GM12878 (cell line): ENCODE data around the gene MFAP2. TPM values are rescaled to one million over a fixed set of nuclear protein-coding genes. Genes with fewer than 3 reads are reported as not detected.
"Not testable (repeated sequence)": the region's sequence is repeated elsewhere in the genome, so short reads cannot be mapped to it uniquely, and the experiment has no call there.

Experiments used
- ATAC-seq: fragments of 200-7000 bp; cut with Tn5 transposase; 3 replicates; pipeline ENCODE4 v1.9.1; 2020; ENCODE audit warnings: mild to moderate bottlenecking, moderate library complexity
- BruUV-seq: library from RNA; stranded (reverse); fragments of 400-500 nt; replicated peaks from 2 replicates; lab custom pipeline; 2021; lab: Mats Ljungman, UMichigan
- CTCF ChIA-PET: fragments of 300-600 bp; sonication (Branson Sonifier 250); formaldehyde crosslinking; extraction: SDS; loops from one replicate; lab custom pipeline; 2021; ENCODE audit warnings: inconsistent platforms; lab: Yijun Ruan, JAX
- POLR2A ChIA-PET: fragments of 350-600 bp; formaldehyde crosslinking; extraction: SDS; loops from one replicate; lab custom pipeline; 2021; ENCODE audit warnings: inconsistent platforms; lab: Charles Lee
- RAD21 ChIA-PET: fragments of 300-600 bp; sonication (Branson Sonifier 250); formaldehyde crosslinking; loops from one replicate; lab custom pipeline; 2023; ENCODE audit warnings: antibody characterized with exemption; ENCODE audit not compliant: unreplicated experiment; lab: Charles Lee
- SMC1A ChIA-PET: fragments of 300-600 bp; sonication (Branson Sonifier 250); formaldehyde crosslinking; loops from one replicate; lab custom pipeline; 2023; ENCODE audit not compliant: unreplicated experiment, uncharacterized antibody; lab: Charles Lee
- DNase-seq: peaks from one replicate; pipeline ENCODE4 v3.0.0-alpha.2; 2011; ENCODE audit warnings: low read depth, low spot score
- FAIRE-seq: peaks from 3 replicates; lab custom pipeline; 2011; peaks lifted over from hg19 to GRCh38; lab: Jason Lieb, UNC
- H2AFZ ChIP-seq: 2 replicates; pipeline ENCODE4 v1.6.0; 2011; ENCODE audit warnings: low read depth, low read length, control low read depth; ENCODE audit not compliant: control insufficient read depth
- H3K27ac ChIP-seq: 2 replicates; pipeline ENCODE4 v1.5.1; 2011; ENCODE audit warnings: control low read depth; ENCODE audit not compliant: control insufficient read depth, insufficient read depth
- H3K27me3 ChIP-seq, 2 experiments: replicated peaks in 1 of 2; 2 replicates each; pipeline versions ENCODE4 v1.6.0 to v1.6.1; 2011; ENCODE audit warnings: low read length in 1 of 2; ENCODE audit not compliant: control insufficient read depth in 2 of 2, insufficient read depth in 2 of 2
- H3K36me3 ChIP-seq, 2 experiments: 2 replicates each; pipeline ENCODE4 v1.5.1; 2011; ENCODE audit warnings: low read length in 1 of 2; ENCODE audit not compliant: control insufficient read depth in 2 of 2, insufficient read depth in 2 of 2
- H3K4me1 ChIP-seq: 2 replicates; pipeline ENCODE4 v1.6.1; 2011; ENCODE audit warnings: mild to moderate bottlenecking, low read length, moderate library complexity, mixed read lengths; ENCODE audit not compliant: control insufficient read depth, insufficient read depth
- H3K4me2 ChIP-seq: 2 replicates; pipeline ENCODE4 v1.6.0; 2011; ENCODE audit warnings: control low read depth; ENCODE audit not compliant: control insufficient read depth, insufficient read depth
- H3K4me3 ChIP-seq: fragments of 200-600 bp; sonication (generic); 2 replicates; pipeline ENCODE4 v1.5.1; 2016
- H3K79me2 ChIP-seq: 2 replicates; pipeline ENCODE4 v1.6.0; 2011; ENCODE audit warnings: low read length; ENCODE audit not compliant: control insufficient read depth, insufficient read depth
- H3K9ac ChIP-seq: 2 replicates; pipeline ENCODE4 v1.8.0; 2011; ENCODE audit warnings: low read length, control low read depth, mixed read lengths; ENCODE audit not compliant: control insufficient read depth, insufficient read depth
- H3K9me3 ChIP-seq: replicated peaks from 3 replicates; pipeline ENCODE4 v1.5.1; 2011; ENCODE audit warnings: mild to moderate bottlenecking, low read length; ENCODE audit not compliant: control insufficient read depth, insufficient read depth
- H4K20me1 ChIP-seq: 2 replicates; pipeline ENCODE4 v1.6.0; 2011; ENCODE audit not compliant: control insufficient read depth, insufficient read depth
- E2F4 ChIP-seq: IDR thresholded peaks from 2 replicates; pipeline ENCODE4 v1.6.1; 2012; ENCODE audit warnings: low read depth, low read length, improper control_type of control experiment
- MYC ChIP-seq: IDR thresholded peaks from 2 replicates; pipeline ENCODE4 v1.6.1; 2011; ENCODE audit warnings: mild to moderate bottlenecking, low read length, moderate library complexity, inconsistent platforms; ENCODE audit not compliant: insufficient read depth, insufficient replicate concordance, insufficient read length, severe bottlenecking
- NR2F1 ChIP-seq: fragments of 450-650 bp; conservative IDR thresholded peaks from 2 replicates; pipeline ENCODE4 v1.6.1; 2017; ENCODE audit warnings: mild to moderate bottlenecking
- WGBS: methylation state at CpG from one replicate; pipeline ENCODE4 v1.1.6; 2016; ENCODE audit warnings: low lambda C conversion rate; ENCODE audit not compliant: insufficient replicate concordance, insufficient coverage; ENCODE audit errors: missing lambda C conversion rate; 5-methylcytosine and 5-hydroxymethylcytosine counted together
- in situ Hi-C: fragments of 300-500 bp; cut with MboI; formaldehyde crosslinking; loops from 9 replicates; pipeline ENCODE4 v1.14.3; 2018; ENCODE audit warnings: mixed read lengths
- intact Hi-C: fragments of 100-400 bp; cut with micrococcal nuclease; formaldehyde crosslinking; loops from one replicate; pipeline ENCODE4 v1.14.2; 2022; ENCODE audit not compliant: unreplicated experiment
- polyA plus RNA-seq, 11 experiments: library from polyadenylated mRNA; depleted of rRNA in 4 of 11; unstranded in 6 of 11; stranded (reverse) in 5 of 11; fragments of >200 nt; fragmentation: Nextera tagmentation in 4 of 11; fragmentation: Illumina TruSeq in 1 of 11; extraction: Ambion mirVana in 4 of 11; extraction: Trizol in 1 of 11; gene quantifications; 1 replicate in 1 of 11; 2 replicates in 10 of 11; pipeline versions ENCODE4 v1.2.1 to v1.2.3, GENCODE V29; 2011 to 2016; ENCODE audit warnings: inconsistent platforms in 2 of 11, missing spikeins in 2 of 11, low read depth in 1 of 11
- total RNA-seq, 4 experiments: library from RNA; depleted of rRNA in 3 of 4; stranded (reverse); fragments of >200 nt in 3 of 4; fragmentation: Illumina TruSeq in 1 of 4; extraction: Trizol in 1 of 4; gene quantifications; 2 replicates each; pipeline versions ENCODE4 v1.2.1 to v1.2.3, GENCODE V29; 2013 to 2021

Gene MFAP2
- total and polyA plus RNA-seq, 10 of the 15 experiments (the other 5 are each of a cell fraction or from before 2014, with no cell fraction given), result 0.16 TPM; not detected in 9

DNA sequence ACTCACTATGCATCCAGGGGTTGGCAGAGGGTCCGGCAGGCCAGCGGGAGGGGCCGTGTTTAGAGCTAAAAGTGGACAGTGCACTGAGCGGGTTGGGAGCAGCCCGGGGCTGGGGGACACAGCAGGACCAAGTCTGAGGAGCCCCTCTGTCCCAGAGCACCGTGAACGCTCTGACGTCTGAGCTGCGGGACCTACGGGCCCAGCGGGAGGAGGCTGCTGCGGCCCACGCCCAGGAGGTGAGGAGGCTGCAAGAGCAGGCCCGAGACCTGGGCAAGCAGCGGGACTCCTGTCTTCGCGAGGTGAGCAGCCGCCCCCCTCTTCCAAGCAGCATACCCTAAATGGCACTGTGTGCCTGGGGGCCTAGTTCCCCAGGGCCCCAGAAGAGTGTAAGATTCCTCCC lies 25.8 kb downstream of the MFAP2 start (continued):
- TF ChIP-seq E2F4 (no peak), NR2F1 (no peak), MYC (no peak)
- TF ChIP-seq, all 136 proteins: peak for 0

DNA sequence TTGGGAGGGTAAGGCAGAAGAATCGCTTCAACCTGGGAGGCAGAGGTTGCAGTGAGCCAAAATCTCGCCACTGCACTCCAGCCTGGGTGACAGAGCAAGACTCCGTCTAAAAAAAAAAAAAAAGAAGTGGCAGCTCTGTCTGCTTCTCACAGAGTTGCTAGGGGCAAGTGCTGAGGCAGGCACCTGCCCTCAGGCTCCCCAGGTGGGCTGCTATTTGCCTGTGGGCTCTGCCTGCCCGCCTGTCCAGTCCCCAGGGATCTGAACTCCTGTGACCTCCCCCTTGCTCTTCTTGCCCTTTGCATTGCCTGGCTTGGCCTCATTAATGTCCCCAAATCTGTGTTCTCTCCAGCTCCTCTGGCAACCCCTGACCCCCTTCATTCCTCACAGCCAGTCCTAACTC lies 28.0 kb downstream of the MFAP2 start:
- POLR2A ChIA-PET, H3K79me2 ChIP-seq, H3K36me3 ChIP-seq, H4K20me1 ChIP-seq, in situ Hi-C loops, H3K9me3 ChIP-seq, H3K4me1 ChIP-seq, H3K4me3 ChIP-seq, DNase-seq, H3K9ac ChIP-seq, H3K27me3 ChIP-seq, BruUV-seq, ATAC-seq, H3K4me2 ChIP-seq, H3K27ac ChIP-seq, H2AFZ ChIP-seq: not testable (repeated sequence)
- intact Hi-C loops, result loop anchor here (10.0 kb wide), 1 partner anchor 508 kb away; the partner anchor contains the start of gene NECAP2
- SMC1A ChIA-PET, result interaction anchor here (0.7 to 2.0 kb wide), 9 partner anchors 8 to 589 kb away, joined by 3 to 10 read pairs (median 4); no protein-coding TSS in a partner anchor
- RAD21 ChIA-PET, result interaction anchor here (0.7 to 1.4 kb wide), 5 partner anchors 93 to 340 kb away, joined by 3 to 5 read pairs (median 4); no protein-coding TSS in a partner anchor
- CTCF ChIA-PET, result interaction anchor here (0.6 to 2.7 kb wide), 18 partner anchors 8 to 873 kb away, joined by 3 to 50 read pairs (median 4); no protein-coding TSS in a partner anchor
- WGBS, result 31% methylated on average over 4 of the region's 4 CpGs
- peak; percentile 85 for FAIRE-seq

DNA sequence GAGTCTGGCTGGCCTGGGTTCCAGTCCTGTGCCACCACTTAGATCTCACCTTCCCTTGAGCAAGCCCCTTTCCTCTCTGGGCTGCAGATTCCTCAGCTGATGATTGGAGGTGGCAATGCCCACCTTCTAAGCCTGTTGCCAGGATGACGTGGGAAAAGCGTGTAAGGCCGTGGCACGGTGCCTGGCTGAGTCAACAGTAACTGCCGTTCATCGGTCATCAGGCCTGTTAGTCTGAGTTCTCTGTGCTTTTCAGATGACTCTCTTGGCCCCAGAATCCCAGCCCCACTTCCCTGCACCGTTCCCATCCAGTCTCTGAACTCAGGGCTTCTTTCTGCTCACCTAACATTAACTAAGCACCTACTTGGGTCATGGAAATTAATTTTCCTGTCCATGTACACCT lies 31.4 kb downstream of the MFAP2 start:
- H2AFZ ChIP-seq, H3K4me2 ChIP-seq, intact Hi-C loops, H3K4me3 ChIP-seq, H3K27me3 ChIP-seq, H3K9ac ChIP-seq, ATAC-seq, SMC1A ChIA-PET, DNase-seq, H3K27ac ChIP-seq, H3K79me2 ChIP-seq, H3K9me3 ChIP-seq, H3K4me1 ChIP-seq, H4K20me1 ChIP-seq, H3K36me3 ChIP-seq, POLR2A ChIA-PET, BruUV-seq: not testable (repeated sequence)
- RAD21 ChIA-PET, result interaction anchor here (0.7 kb wide), 1 partner anchor 12 kb away, joined by 3 read pairs; no protein-coding TSS in a partner anchor
- in situ Hi-C loops, result loop anchor here (10.0 kb wide), 1 partner anchor 286 kb away; no protein-coding TSS in a partner anchor
- CTCF ChIA-PET, result interaction anchor here (1.0 to 1.6 kb wide), 2 partner anchors 12 to 97 kb away, joined by 3 to 6 read pairs; no protein-coding TSS in a partner anchor
- FAIRE-seq, result peak; percentile 89
- 69% methylated on average over 7 of the region's 7 CpGs for WGBS

- BruUV-seq, H3K27ac ChIP-seq, H3K4me2 ChIP-seq, H3K4me1 ChIP-seq, H4K20me1 ChIP-seq, H2AFZ ChIP-seq, H3K9ac ChIP-seq, H3K9me3 ChIP-seq, H3K36me3 ChIP-seq, DNase-seq, FAIRE-seq, H3K79me2 ChIP-seq, CTCF ChIA-PET, H3K27me3 ChIP-seq, ATAC-seq, SMC1A ChIA-PET, H3K4me3 ChIP-seq, intact Hi-C loops: not testable (repeated sequence)
- 32% methylated on average over 26 of the region's 26 CpGs for WGBS
- RAD21 ChIA-PET, result interaction anchor here (1.3 kb wide), 1 partner anchor 327 kb away, joined by 4 read pairs; no protein-coding TSS in a partner anchor
- POLR2A ChIA-PET, result interaction anchor here (0.5 kb wide), 1 partner anchor 713 kb away, joined by 5 read pairs; no protein-coding TSS in a partner anchor
- in situ Hi-C loops, result loop anchor here (10.0 kb wide), 1 partner anchor 286 kb away; no protein-coding TSS in a partner anchor
Observed at GRCh38 chr1:16948282-16948891, 32.0 kb downstream of the MFAP2 start.
